Endothelial cell (in vitro differentiated cells): ENCODE measurements around the gene CA11. TPM values are rescaled to one million over a fixed set of nuclear protein-coding genes. Genes with fewer than 3 reads are reported as not detected.

Source experiments
- DNase-seq: peaks from one replicate; pipeline ENCODE4 v3.0.0; 2021; ENCODE audit warnings: low spot score
- H3K27ac Mint-ChIP-seq: one replicate; pipeline ENCODE4 v1.8.0; 2021; ENCODE audit warnings: mixed read lengths, inconsistent platforms; ENCODE audit not compliant: unreplicated experiment
- H3K27me3 Mint-ChIP-seq: one replicate; pipeline ENCODE4 v1.8.0; 2021; ENCODE audit warnings: mild to moderate bottlenecking, moderate library complexity, mixed read lengths, inconsistent platforms; ENCODE audit not compliant: unreplicated experiment
- H3K36me3 Mint-ChIP-seq: one replicate; pipeline ENCODE4 v1.8.0; 2021; ENCODE audit warnings: mild to moderate bottlenecking, low read depth, mixed read lengths, inconsistent platforms; ENCODE audit not compliant: unreplicated experiment
- H3K4me1 Mint-ChIP-seq: one replicate; pipeline ENCODE4 v1.8.0; 2021; ENCODE audit warnings: mild to moderate bottlenecking, mixed read lengths, inconsistent platforms; ENCODE audit not compliant: unreplicated experiment
- H3K4me3 Mint-ChIP-seq: one replicate; pipeline ENCODE4 v1.8.0; 2021; ENCODE audit warnings: mild to moderate bottlenecking, mixed read lengths, inconsistent platforms; ENCODE audit not compliant: unreplicated experiment
- H3K9me3 Mint-ChIP-seq: one replicate; pipeline ENCODE4 v1.8.0; 2021; ENCODE audit warnings: mixed read lengths, inconsistent platforms; ENCODE audit not compliant: unreplicated experiment
- total RNA-seq: library from RNA; stranded (reverse); fragmentation: NEBNext Ultra II Directional; extraction: Animal tissue kit (Norgen Biotek cat#: 25700); gene quantifications from one replicate; pipeline ENCODE4 v1.2.1, GENCODE V29; 2021; ENCODE audit not compliant: unreplicated experiment
- TF ChIP-seq, protein P1 (sequence below): fragments of 200-600 bp; sonication (generic); IDR thresholded peaks from one replicate; pipeline ENCODE4 v1.5.0; 2021; ENCODE audit warnings: antibody characterized with exemption; ENCODE audit not compliant: unreplicated experiment

CA11 gene
- total RNA-seq, 1 donor from 2014 or later: 11.9 TPM

DNA sequence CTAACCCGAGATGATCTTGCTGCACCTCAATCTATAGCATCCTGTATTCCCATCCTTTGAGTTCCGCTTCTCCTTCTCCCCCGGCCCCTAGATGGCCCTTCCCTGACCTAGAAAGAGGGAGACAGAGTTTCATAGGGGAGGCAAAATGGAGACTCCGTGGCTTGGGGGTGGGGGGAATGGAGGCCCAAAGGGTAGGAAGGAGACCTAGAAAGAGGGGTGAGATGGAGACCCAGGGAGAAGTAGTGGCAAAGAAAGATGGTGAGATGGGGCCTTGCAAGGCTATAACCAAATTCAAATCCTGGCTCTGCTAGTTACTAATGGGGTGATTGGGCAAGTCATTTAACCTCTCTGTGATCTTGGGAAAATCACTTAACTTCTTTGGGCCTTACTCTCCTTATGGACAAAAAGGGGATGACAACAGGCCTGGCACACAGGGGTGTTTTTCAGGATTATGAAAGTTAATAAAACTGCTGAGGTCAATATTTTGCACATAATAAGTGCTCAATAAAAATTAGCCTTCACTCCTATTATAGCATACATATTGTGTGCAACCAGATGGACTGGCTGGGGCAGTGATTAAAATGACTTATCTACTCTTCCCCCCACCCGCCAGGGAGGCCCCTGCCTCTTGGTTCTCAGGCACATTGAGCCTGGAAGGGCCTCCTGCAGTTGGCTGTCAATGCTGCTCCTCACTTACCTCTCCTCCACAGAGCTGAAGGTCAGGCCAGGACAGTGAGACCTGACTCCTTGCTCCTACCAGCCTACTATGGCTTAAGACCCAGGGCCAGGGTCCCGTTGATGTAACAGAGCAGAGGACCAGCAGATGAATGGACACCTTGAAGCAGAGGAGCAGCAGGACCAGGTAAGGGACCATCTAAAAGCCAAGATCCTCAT, 26.0 kb downstream of the CA11 start:
- Mint-ChIP-seq H3K36me3 (peaks cover 34% of the 10 kb centered on the region), H3K4me1 (peaks cover 36% of the 10 kb centered on the region)

DNA sequence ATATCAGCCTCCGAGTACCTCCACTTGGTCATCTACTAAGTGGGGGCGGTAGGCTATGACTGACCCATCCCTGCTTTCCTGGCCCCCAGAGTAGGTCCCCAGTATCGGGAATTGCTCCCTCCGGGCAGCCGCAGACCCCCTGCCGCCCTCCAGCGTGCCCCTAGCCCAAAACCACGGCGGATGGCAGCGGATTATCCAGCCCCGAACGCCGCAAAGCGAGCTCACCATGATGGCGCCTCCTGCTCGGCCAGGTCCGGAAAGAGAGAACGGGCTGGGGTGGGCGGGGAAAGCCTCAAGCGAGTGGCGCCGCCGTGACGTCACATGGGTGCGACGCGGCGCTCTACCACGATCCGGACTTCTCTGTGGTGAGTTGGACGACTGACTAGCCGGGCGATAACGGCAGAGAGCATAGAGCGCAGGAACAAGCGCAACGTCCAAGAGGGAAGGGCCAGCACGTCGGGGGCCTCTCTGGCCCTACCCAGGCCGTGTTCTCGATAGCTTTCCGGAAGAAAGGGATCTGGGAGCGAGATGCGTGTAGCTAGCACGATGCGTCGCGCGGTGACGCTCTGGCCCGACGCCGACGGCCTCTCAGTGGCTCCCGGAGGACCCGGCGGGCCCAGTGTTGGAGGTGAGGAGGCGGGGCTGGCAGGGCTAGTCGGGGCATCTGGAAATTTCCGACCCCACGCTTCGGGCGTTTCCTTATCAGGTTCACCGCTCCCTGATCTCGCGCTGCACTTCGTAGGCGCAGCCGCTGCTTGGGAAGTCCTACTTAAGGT, 26.9 kb downstream of the CA11 start, which contains the start of the genes RPL18 and SPHK2:
RPL18 (minus strand) TSS at position 263 of the 776 bp plus-strand sequence; CDS start at position 228, 35 bp downstream.
SPHK2 (plus strand) TSS at position 591 of the 776 bp plus-strand sequence. CDS start 1,009 bp downstream, outside the sequence.
- Mint-ChIP-seq H3K27me3 (peaks cover 12% of the 10 kb centered on the region), H3K9me3 (no peaks in the 10 kb centered on the region), H3K27ac (peak within 1 kb of the TSS; percentile 96), H3K4me3 (peak within 1 kb of the TSS; percentile 99), H3K36me3 (peaks cover 35% of the 10 kb centered on the region), H3K4me1 (peaks cover 35% of the 10 kb centered on the region)
- DNase-seq: peak; percentile 95
- TF ChIP-seq, protein P1, sequence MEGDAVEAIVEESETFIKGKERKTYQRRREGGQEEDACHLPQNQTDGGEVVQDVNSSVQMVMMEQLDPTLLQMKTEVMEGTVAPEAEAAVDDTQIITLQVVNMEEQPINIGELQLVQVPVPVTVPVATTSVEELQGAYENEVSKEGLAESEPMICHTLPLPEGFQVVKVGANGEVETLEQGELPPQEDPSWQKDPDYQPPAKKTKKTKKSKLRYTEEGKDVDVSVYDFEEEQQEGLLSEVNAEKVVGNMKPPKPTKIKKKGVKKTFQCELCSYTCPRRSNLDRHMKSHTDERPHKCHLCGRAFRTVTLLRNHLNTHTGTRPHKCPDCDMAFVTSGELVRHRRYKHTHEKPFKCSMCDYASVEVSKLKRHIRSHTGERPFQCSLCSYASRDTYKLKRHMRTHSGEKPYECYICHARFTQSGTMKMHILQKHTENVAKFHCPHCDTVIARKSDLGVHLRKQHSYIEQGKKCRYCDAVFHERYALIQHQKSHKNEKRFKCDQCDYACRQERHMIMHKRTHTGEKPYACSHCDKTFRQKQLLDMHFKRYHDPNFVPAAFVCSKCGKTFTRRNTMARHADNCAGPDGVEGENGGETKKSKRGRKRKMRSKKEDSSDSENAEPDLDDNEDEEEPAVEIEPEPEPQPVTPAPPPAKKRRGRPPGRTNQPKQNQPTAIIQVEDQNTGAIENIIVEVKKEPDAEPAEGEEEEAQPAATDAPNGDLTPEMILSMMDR: no peak

More for the DNA sequence above, 26.0 kb downstream of the CA11 start:
- Mint-ChIP-seq H3K4me3 (peak overlapping the region; percentile 99), H3K27ac (peak overlapping the region; percentile 89), H3K27me3 (peaks cover 11% of the 10 kb centered on the region), H3K9me3 (no peaks in the 10 kb centered on the region)
- TF ChIP-seq, protein P1: no peak
- DNase-seq: no peak

DNA sequence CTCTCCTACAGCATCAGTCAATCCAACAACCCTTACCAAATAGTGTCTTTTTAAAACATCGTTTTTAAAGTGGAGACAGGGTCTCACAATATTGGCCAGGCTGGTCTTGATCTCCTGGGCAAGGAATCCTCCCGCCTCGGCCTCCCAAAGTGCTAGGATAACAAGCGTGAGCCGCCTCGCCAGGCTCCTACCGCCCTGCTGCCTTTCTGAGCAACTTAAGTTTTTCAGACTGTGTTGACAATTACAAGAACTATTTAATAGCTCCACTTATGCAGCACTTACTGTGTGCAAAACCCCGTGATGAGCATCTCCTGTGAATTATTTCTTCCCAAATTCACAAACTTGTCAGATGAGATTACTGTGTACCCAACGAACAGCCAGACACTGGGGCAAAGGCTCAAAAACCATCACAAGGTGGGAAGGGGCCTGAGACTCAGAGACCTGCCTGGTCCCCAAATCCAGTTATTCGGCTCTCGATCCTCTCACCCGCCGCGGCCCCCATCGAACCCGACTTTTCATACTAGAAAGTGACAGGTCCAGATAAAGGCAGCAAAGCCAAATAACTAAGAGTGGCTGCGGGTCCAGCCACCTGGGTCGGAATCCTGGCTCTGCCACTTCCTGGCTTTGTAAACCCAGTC, 27.6 kb downstream of the CA11 start:
- Mint-ChIP-seq H3K4me1 (peaks cover 30% of the 10 kb centered on the region), H3K9me3 (no peaks in the 10 kb centered on the region), H3K36me3 (peaks cover 36% of the 10 kb centered on the region), H3K27me3 (peaks cover 15% of the 10 kb centered on the region), H3K4me3 (peak overlapping the region; percentile 99), H3K27ac (peak overlapping the region; percentile 96)
- no peak for DNase-seq
- TF ChIP-seq, protein P1: no peak

DNA sequence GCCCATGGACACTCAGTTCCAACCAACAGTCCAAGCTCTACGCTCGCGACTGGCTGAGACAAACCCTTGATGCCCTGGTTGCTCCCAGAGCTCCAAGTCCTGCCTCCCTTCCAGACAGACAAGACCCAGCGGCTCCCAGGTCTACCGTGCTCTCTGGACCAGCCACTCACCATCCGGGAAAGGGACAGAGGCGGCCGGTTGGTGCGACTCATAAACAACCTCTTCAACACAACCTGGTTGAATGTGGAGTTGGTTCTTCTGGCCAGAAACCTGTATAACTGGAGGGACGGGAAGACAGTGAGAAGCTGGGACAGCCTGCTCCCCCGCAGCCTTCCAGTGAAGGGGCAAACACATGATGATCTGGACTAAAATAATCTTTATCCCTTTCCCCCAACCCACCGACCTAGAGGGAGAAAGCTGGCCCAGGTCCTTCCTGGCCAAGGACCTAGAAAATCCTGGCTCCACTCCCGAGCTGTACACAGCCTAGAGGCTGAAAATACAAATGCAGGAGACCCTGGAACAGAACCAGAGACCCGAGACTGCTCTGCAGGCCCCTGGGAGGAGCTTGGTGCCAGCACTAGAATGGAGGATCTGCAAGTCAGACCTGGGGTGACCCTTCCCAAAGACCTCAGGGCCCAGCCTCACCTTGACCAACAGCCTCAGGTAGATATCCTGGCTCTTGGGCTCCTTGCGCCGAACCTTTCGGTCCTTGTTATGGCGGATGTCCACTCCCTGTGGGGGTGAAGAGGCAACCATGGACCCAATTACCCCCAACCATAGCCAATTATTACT, 28.6 kb downstream of the CA11 start:
- DNase-seq: no peak
- peak overlapping the region; percentile 96 for H3K27ac Mint-ChIP-seq
- peaks cover 28% of the 10 kb centered on the region for H3K4me1 Mint-ChIP-seq

More for the DNA sequence above, 28.6 kb downstream of the CA11 start:
- Mint-ChIP-seq H3K36me3 (peaks cover 32% of the 10 kb centered on the region), H3K4me3 (peak overlapping the region; percentile 99), H3K9me3 (no peaks in the 10 kb centered on the region), H3K27me3 (peaks cover 15% of the 10 kb centered on the region)
- TF ChIP-seq, protein P1: no peak
